GM15510 (cell line): Measurements from ENCODE around the gene ARHGEF5.
"Not testable (repeated sequence)": the region's sequence is repeated elsewhere in the genome, so short reads cannot be mapped to it uniquely, and the experiment has no call there.

ENCODE experiments used
- POLR2A ChIP-seq: IDR thresholded peaks from 3 replicates; pipeline ENCODE4 v1.6.1; 2011; ENCODE audit warnings: borderline replicate concordance; ENCODE audit not compliant: insufficient read length; ENCODE audit errors: extremely low read depth

The ARHGEF5 gene

DNA sequence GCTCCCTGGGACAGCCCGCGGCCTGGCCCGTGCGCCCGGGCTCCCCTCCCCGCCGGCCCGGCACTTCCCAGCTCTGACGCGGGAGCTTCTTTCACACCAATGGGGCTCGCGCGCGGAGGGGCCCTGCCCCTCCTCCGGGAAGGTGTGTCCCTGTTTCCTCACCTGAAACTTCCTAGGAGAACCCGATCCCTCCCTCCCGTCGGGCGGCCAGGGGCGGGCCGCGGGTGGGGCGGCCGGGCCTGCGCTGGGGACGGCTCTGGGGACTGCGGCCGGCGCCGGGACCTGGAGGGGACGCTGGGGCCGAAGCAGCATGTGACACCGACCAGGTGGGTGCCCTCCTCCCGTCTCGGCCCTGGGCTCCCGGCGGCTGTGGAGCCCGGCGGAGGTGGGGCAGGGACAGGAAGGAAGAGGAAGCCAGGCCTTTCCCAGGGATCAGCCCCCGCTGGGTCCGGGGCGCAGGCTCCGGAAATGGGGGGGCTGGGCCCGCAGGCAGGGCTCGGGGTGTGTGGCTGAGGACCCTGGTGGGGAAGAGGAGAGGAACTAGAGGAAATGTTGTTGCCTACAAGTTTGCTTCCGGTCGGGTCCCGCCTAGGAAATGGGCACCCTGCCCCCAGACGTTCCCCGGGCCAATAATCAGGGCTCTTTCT lies at the start of gene ARHGEF5:
TSS of gene ARHGEF5 (plus strand) at position 227 of the 647 bp plus-strand sequence. CDS start 7,268 bp downstream, outside the sequence.
- TF ChIP-seq POLR2A, result not testable (repeated sequence)

DNA sequence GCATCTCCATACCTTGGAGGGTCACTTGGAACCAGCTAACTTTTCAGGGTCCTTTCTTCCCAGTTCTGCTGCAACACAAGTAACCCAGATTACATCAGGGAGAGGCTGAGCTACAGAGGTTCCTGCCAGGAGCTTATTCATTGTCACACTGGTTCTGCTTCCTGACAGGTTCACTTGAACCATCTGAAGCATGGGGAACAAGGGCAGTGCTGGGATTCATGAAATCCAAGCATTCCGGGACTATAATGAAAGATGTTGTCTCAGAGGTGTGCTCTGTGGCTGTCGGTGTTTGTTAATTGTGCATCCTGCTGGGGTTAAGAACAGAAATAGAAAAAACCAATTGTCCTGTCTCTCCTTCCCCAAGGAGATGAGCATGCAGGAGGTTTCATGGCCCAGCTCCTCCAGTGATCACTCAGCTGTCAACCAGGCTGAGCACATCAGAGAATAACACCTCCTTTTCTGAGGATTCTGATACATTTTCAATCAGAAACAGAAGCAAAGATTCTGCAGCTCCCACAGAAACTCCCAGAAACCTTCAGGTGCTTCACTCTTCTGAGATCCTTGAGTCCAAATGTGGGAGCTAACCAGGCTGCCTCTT lies 43.2 kb upstream of the ARHGEF5 start, which contains the start of gene OR2A1:
TSS of gene OR2A1 (plus strand) at position 548 of the 598 bp plus-strand sequence. CDS start 5,706 bp downstream, outside the sequence.
- TF ChIP-seq POLR2A, result not testable (repeated sequence)

- no peak for TF ChIP-seq POLR2A
Measured at GRCh38 chr7:144378651-144379050, 23.4 kb downstream of the ARHGEF5 start.

DNA sequence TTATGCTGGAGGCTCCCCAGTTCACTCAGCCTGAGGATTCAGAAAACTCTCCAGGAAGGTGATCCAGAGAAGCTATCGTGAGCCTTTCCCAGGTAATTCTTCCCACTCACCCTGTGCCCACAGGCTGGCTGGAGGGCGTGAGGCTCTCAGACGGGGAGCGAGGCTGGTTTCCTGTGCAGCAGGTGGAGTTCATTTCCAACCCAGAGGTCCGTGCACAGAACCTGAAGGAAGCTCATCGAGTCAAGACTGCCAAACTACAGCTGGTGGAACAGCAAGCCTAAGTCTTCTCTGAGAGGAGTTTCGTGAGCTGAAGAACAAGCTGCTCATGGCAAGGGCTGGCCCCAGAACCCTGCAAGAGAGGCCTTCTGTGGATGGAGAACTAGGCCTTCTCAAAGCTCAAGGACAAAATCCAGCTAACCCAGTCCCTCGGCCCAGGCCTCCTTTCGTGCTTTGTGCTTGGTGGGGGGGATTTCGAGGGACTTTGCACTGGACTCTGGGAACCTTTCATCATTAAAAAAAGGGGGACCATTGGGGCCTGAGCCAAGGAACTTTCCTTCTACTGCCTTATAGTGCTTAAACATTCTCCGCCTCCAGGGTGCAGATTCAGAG lies 24.7 kb downstream of the ARHGEF5 start:
- no peak for TF ChIP-seq POLR2A

DNA sequence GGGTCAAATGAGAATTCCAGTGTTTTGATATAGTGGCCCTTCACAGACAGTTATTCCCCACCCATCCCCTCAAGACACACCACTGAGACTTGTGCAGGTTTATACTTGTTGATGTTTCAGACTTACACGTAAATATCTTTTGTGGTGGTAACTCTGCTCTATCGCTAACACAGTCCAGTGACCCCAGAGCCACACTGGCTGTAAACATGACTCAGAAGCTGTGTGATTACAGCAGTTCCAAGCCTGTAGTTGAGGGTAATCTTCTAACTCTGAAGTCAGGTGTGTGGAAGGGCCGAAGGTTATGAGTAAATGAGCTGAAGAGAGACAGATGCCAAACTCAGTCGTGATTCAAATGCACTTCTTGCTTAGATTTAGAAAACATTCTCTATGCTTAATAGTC lies 28.9 kb downstream of the ARHGEF5 start:
- TF ChIP-seq POLR2A, result no peak

DNA sequence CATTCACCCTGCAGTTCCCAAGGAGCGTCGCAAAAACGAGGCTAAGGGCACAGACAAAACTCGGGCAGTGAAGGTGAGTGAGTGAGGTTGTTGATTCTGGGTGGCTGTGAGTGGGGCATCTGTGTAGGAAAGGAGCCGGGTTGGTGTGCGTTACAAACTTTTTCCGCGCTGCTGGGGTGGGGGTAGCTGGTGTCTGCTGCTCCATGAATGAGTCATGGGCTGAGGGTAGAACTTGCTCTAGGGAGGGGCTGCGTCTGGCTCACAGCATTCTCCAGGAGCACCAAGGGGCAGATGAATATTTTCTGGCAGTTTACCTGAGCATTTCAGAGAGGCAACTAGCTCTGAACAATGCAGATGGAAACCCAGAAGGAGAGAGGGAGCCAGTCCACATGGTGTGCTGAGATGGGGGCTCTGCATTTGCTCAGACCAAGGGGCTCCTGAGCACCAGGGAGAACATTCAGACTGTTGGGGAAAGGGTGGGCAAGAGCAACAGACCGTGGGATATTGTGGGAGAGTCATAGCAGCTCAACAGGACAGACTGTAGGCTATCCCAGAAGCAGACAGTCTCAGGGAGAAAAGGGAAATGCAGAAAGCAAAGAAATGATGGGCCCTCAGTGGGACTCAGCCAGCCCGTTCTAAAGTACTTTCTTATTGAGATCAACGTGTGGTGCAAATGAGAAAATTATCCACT lies 29.5 kb downstream of the ARHGEF5 start:
- no peak for TF ChIP-seq POLR2A

- TF ChIP-seq POLR2A, result no peak
Measured at GRCh38 chr7:144386741-144387140, 31.5 kb downstream of the ARHGEF5 start.

GRCh38 chr7:144388950-144389349 lies 33.7 kb downstream of the ARHGEF5 start:
- TF ChIP-seq POLR2A, result no peak

- TF ChIP-seq POLR2A, result no peak
Measured at GRCh38 chr7:144390481-144390880, 35.3 kb downstream of the ARHGEF5 start.

DNA sequence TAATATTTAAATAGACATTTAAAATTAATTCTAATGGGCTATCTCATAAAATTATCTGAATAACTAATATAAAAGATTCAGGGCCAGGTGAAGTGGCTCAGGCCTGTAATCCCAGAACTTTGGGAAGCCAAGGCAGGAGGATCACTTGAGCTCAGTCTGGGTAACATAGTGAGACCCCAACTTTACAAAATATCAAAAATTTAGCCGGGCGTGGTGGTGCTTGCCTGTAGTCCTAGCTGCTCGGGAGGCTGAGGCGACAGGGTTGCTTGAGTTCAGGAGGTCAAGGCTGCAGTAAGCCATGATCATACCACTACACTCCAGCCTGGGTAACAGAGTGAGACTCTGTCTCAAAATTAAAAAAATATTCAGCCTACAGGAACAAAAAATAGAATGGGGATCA lies 35.8 kb downstream of the ARHGEF5 start:
- TF ChIP-seq POLR2A, result no peak

GRCh38 chr7:144391823-144392255 lies 36.6 kb downstream of the ARHGEF5 start:
- TF ChIP-seq POLR2A, result no peak

- TF ChIP-seq POLR2A, result no peak
Measured at GRCh38 chr7:144397086-144397485, 41.9 kb downstream of the ARHGEF5 start.

GRCh38 chr7:144398291-144398690 lies 43.1 kb downstream of the ARHGEF5 start:
- TF ChIP-seq POLR2A, result no peak

GRCh38 chr7:144398911-144399310 lies 43.7 kb downstream of the ARHGEF5 start:
- TF ChIP-seq POLR2A, result no peak

DNA sequence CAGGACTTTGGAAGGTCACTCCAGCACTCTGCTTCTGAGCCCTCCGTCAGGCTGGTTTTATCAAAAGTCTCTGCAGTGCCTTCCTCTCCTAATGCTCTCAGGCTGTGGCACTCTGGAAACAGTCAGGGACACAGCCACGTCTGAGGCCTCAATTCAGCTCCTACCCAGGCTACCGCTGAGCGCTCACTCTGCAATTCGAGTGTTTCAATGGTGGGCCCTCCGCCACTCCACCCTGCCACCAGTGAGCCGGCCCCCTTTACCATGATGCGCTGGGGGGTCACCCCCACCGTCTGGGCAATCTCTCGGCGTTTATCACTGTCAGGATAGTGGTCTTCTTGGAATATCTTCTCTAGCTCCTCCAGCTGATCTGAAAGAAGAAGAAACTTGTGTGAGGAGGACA lies 44.7 kb downstream of the ARHGEF5 start:
- no peak for TF ChIP-seq POLR2A
